Inflammatory macrophage (primary cell): ENCODE measurements around the gene ZMAT5.

ENCODE experiments used
- DNase-seq, 2 donors: peaks; one replicate each; pipeline ENCODE4 v3.0.0-alpha.2; 2020 to 2022

Gene ZMAT5

DNA sequence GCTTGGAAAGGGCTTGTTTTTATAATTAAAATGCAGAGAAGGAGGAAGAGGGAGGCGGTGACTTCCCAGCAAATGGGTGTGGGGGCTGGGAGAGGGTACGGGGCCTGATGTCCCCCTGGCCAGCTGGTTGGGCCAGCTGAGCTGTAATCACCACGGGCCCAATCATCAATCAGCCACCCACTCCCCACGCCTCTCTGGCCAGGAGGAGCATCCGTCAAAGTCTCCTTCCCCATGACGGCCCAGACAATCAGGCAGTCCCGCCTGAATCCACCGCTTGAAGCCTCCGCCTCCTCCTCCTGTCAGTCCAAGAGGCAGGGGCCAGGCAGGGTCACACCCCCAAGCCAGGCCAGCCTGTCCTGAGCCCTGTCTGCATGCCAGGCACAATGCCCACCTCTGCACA, 60.3 kb downstream of the ZMAT5 start:
- DNase-seq: no peak

- no peak for DNase-seq
Observed at GRCh38 chr22:29705651-29706050, 61.2 kb downstream of the ZMAT5 start.

DNA sequence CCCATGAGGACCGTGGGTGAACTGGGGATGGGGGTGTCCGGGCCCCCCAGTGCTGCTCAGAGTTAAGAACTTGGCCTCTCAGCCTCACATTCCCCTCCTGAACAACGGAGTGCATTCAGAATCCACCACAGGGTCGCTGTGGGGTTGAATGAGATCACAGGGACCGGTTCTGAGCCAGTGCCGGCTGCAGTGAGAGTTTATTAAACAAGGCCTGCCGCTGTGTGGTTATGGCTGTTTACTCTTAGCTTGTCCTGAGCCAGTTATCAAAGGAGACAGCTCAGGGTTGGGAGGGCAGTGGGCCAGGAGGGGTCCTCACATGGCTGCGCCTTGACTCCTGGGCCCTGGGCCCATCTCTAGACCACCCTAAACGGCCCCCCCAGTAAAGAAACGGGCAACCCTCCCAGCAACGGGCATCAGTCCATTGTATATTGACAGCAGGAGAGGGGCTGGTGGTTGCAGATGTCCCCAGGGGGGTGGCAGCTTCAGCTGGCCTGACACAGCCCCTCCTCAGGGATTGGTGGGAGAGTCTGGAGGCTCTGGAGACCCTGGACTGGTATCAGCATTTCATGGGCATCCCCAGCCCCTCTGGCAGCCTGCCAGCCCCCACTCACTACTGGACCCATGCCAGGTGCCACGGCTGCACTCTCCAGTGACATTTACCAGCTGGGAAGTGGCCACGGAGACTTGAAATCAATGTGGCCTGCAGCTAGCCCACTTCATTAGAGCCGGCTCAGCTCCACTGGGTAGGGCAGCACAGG, 62.1 kb downstream of the ZMAT5 start:
- DNase-seq: no peak

DNA sequence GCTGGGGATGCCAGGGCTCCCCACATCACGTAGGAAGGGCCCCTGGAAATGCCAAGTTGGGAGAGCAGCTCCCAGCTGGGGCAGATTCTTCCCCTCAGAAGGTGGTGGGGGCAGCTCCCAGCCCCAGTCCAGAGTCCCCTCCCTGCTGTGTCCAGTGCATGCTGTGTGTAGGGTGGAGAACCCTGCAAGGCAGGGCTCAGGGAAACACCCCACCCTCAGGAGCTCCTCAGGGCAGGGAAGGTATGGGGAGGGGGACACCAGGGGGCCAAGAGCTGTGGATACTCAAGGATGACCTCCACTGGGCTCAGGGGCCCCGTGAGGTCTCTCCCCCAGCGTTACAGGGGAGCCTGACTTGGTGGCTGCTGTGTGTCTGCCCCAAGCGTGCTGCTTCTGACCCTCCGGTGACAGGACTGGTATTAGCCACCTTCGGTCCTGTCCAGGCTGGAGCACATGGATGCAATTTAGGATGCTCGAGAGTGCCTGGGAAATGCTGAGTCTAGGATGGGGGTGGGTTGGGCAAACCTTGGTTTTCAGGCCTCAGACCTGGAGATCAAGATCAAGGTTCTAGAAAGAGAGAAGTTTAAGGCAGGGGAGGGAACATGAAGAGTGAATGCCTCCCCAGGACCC, 63.1 kb downstream of the ZMAT5 start:
- DNase-seq: no peak

DNA sequence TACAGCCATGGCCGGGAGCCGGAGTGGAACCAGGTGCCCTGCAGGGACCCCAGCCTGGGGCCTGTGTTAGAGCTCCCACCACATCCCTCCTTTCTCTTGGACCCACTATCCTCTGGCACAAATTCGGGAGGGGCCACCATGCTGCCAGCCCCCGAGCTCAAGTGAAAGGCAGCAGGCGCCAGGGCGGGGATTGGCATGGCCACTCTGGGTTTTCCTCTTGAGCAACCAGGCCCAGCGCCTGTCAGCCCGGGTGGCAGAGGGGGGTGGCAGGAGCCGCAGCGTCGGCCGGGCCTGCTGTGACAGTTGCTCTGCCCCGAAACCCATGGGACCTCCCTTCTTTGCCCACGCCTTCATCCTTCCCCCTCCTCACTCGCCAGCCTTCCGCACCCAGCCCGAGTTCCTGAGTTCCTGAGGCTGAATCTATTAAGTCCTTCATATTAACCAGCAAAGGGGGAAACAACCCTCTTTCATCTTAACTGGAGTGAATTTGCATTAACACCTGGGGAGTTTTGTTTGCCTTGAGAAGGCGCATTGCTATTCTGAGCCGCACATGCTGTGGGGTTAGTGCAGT, 63.8 kb downstream of the ZMAT5 start:
- peak in 1 of 2 donors; percentile 1 for DNase-seq

DNA sequence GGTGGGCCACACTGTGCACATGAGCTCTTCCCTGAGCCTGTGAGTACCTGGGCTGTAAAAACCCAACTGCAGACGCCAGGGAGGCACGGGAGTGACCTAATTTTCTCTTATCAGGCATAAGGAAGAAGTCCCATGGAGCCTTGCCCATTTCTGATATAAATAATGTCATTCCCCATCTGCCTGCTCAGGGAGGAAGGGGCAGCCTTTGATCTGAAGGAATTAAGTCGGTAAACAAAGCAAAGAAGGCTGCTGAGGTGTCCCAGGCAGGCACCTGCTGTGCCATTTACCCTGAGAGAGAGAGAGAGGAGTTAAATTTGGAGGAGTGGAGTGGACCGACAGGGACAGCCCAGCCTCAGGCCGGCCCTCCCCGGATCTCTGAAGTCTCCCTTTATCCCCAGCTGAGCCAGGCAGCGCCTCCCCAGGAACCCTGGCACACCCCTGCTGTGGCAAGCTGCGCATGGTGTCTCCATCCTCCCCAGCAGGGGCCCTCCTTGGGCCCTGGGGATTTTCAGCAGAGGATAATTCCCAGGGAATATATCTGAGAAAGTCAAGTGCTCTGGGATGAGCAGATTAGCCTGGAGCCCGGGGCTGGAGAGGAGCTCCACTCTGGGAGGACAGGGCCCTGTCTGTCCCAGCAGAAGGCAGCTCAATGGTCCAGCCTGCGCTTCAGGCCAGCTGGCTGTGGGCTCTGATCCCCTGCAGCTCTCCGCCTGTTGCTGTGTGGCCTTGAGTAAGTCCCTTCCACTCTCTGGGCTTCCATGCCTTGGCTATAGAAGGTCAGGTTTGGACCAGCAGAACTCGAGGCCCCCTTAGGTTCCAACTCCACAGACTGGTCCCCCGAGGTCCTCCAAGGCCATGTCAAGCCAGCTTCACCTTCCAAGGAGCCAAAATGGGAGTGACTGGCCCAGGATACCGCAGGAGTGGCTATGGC, 64.5 kb downstream of the ZMAT5 start:
- DNase-seq: no peak

GRCh38 chr22:29701155-29701999, 65.4 kb downstream of the ZMAT5 start:
- DNase-seq: no peak

DNA sequence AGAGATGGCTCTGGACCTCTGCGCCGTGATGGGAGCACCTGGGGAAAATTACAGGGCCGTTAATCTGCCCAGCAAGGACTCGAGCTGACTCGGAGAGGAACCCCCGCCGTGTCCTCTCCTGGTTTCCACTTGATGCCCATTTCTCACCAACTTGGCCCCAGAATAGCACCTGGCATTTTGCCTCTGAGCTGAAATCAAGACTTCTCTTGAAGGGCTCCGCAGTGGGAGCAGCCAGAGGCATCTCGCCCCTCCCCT, 66.0 kb downstream of the ZMAT5 start:
- DNase-seq: no peak

- no peak for DNase-seq
Observed at GRCh38 chr22:29700206-29700899, 66.5 kb downstream of the ZMAT5 start.

DNA sequence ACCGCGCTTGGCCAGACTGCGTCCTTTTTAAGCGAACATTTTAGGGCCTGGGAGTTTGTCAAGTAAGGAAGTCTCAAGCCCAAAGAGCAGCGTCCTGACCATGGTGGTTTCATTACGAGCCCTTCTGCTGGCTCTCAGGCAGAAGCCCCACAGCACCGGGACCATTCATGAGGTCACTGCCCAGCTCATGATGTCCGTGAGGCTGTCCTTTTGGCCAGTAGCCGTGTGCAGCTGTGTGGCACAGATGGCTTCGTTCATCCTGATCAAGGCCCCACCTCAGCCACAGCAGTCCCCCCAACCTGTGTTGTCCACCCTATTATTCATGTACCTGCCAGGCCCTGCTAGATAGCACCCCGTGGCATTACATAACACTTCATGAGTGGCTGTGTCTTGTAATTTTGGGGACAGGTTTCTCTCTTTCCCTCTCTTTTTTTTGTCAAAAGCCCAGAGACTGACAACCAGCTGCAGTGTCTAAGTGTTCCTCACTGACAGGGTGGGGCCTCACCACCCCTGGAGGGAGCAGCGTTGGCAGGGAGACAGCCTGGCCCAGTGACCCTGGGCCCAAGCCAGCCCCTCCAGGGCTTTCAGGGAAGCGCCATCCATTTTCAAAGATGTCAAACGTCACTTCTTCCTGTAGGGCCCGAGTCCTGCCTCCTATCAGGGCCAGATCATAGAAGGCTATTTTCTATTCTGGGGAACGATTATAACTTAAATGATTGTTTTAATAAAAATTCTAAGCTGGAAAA, 68.8 kb downstream of the ZMAT5 start:
- no peak for DNase-seq

GRCh38 chr22:29695129-29695926, 71.5 kb downstream of the ZMAT5 start:
- DNase-seq: no peak

GRCh38 chr22:29693671-29694070, 73.1 kb downstream of the ZMAT5 start:
- no peak for DNase-seq

GRCh38 chr22:29693161-29693560, 73.6 kb downstream of the ZMAT5 start:
- DNase-seq: no peak

DNA sequence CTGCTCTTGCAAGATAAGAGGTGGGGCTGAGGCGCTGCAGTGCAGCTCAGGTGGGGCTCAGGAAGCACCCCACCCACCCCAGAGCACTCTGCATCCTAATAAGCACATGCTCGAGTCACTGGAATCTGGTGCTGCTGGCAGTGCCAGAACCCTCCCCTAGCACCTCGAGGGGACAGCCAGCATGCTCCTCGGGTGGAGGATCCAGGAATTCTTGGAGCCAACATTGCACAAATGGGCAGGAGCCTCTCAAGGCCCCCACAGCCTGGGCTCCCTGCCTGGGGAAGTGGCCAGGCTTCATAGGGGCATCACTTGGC, 74.5 kb downstream of the ZMAT5 start:
- no peak for DNase-seq

DNA sequence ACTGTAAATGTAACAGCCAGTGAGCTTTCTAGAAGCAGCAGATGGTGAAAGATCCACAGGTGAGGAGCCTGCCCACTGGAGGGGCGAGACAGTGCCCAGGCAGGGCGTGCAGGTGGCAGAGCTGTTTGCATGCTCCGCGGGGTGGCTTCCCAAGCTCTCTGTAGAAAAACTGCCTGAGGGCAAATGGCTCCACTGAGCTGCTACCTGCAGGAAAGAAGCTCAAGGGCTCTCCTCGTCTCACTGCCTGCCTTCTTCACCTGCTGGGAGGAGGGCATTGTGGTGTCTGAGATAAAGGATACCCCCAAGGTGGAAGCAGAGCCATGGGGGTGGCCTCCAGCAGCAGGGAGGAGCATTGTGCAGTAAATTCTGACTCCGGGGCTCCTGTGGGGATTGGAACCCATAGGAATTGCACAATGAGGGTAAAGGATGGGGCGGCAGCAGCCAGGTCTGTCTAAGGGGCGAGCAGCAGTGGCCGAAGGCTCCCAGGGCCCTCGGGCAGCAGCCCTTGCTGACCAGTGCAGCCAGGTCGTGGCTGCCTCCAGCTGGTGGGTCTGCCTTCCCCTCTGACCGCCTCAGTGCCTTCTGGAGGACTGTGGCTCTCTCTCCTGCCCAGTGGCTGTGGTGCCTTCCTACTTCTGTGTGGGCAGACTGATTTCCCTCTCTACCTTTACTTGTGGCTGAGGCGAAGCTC, 75.0 kb downstream of the ZMAT5 start:
- no peak for DNase-seq

- DNase-seq: no peak
Observed at GRCh38 chr22:29690476-29690875, 76.3 kb downstream of the ZMAT5 start.

DNA sequence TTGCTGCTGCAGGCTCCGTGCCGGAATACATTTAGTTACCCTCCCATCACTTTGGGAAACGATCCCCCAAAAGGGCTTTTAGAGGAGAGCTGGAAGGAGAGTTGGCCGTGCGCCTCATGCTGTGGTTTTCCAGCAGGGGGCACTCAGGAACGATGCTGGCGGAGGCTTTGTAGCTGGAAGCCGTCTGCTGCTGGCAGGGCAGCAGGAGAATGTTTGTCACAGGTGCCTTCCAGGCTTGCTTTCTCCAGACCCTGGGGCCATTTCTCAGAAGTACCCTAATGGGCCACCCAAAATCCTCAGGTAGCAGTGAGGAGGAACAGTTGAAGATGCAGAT, 77.0 kb downstream of the ZMAT5 start:
- peak; percentile 32 to 42 for DNase-seq

- no peak for DNase-seq
Observed at GRCh38 chr22:29689206-29689879, 77.5 kb downstream of the ZMAT5 start.

DNA sequence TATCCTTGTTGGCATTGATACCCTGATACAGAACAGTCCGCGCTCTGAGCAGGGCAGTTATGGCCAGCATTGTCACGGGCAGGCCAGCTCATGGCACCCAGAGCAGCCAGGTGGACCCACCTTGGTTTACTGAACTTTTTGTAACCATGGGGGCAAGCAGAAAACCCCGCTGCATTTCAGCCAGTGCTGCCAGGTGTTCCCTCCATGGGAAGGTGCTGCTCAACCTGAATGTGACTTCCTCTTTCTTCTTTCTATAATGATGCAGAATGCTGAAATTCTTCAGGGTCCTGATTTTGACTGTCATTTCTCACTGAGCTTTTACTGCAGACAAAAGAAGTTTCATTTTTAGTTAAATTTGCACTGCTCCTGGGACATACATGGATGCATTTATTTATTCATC, 82.6 kb downstream of the ZMAT5 start:
- no peak for DNase-seq
